ENCODE measurements around the gene SHC2. TPM values are rescaled to one million over a fixed set of nuclear protein-coding genes. Genes with fewer than 3 reads are reported as not detected.
A peak's percentile ranks its signal among the peaks of the same experiment; 100 is the strongest.

SHC2 gene
- total RNA-seq, 1 experiment from 2014 or later = 16.6 TPM

DNA sequence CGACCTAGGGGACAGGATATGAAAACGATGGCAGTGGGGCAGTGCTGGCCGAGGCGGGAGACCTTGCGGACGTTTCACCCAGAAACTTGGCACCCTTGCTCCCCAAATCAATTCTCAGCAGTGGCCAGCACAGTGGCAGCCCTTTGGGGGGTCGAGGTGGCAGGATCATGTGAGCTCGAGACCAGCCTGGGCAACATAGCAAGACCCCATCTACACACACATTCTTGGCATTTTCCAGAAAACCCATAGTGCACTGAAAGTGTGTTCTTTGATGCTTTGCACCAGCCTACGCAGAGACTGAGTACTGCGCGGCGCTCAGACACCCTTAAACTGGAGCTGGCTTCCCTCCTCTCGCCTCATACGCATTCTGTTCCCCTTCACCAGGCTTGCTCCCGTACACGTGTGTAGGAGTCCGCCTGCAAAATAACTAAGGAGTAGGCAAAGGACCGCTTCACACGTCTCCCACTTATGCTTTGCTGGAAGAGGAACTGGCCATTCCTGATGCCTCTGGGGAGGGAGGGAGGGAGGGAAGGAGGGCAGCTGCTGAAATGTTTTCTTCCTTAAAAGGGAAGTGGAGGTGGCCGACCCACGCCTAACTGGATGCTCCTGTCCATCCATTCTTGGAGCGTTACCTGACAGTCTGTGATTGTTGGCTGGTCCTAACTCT is 92.7 kb downstream of the SHC2 start:
- H4K91ac ChIP-seq (ENCODE audit: insufficient read length, low read depth, low read length) = no peak overlapping the region
- H2AK5ac ChIP-seq (ENCODE audit: insufficient read length, low read length) = no peak overlapping the region
- H3K9me3 ChIP-seq (ENCODE audit: control insufficient read depth, low read depth, low read length) = no peaks in the 10 kb centered on the region
- no peak overlapping the region for H3K56ac ChIP-seq (ENCODE audit: insufficient read length, low read depth, low read length)
- H3K79me2 ChIP-seq (ENCODE audit: insufficient read depth, low read length) = no peaks in the 10 kb centered on the region
- Mint-ChIP-seq H3K4me3 (no peak overlapping the region), H3K27ac (no peak overlapping the region), H3K27me3 (ENCODE audit: low read depth) (peaks cover 27% of the 10 kb centered on the region), H3K9me3 (peaks cover 3 to 4% of the 10 kb centered on the region in 2 experiments; a peak in 3 of 5 replicates), H3K36me3 (ENCODE audit: insufficient read depth in 1 of 3, low read depth in 3 of 3) (peaks cover 0 to 4% (median 3%) of the 10 kb centered on the region in 3 experiments; a peak in 4 of 7 replicates), H3K4me1 (peaks cover 0 to 7% of the 10 kb centered on the region in 2 experiments; a peak in 1 of 4 replicates)
- H3K14ac ChIP-seq (ENCODE audit: insufficient read depth, low read length) = no peak overlapping the region
- no peak overlapping the region for H2AFZ ChIP-seq (ENCODE audit: low read length)
- H3K27ac ChIP-seq (ENCODE audit: insufficient read length, low read depth, low read length) = no peak overlapping the region
- no peak overlapping the region for H2BK20ac ChIP-seq (ENCODE audit: low read depth, low read length, poor library complexity, severe bottlenecking)
- no peak overlapping the region for H4K8ac ChIP-seq (replicated peaks; ENCODE audit: insufficient read length, low read depth, low read length)
- TF ChIP-seq CTCF (conservative IDR thresholded peaks at IDR 0.05) = no peak
- H3K79me1 ChIP-seq (ENCODE audit: insufficient read depth, low read depth, low read length, poor library complexity, severe bottlenecking) = no peaks in the 10 kb centered on the region
- H3K18ac ChIP-seq (ENCODE audit: insufficient read length, low read depth, low read length) = no peak overlapping the region
- H3K23me2 ChIP-seq (ENCODE audit: insufficient read length, low read depth, low read length, poor library complexity, severe bottlenecking) = no peaks in the 10 kb centered on the region
- no peak overlapping the region for H3K9ac ChIP-seq (ENCODE audit: extremely low read depth, insufficient read length, low read length)
- H4K5ac ChIP-seq (ENCODE audit: insufficient read length, low read depth, low read length) = no peak overlapping the region
- no peaks in the 10 kb centered on the region; the same call in 1 of the 2 replicates for H3K27me3 ChIP-seq (ENCODE audit: insufficient read depth, low read length)
- no peak overlapping the region for H3T11ph ChIP-seq (ENCODE audit: low read length)
- H2BK15ac ChIP-seq (ENCODE audit: low read depth, low read length) = no peak overlapping the region
- H3K4ac ChIP-seq (ENCODE audit: low read depth, low read length) = no peak overlapping the region
- no peak overlapping the region for H2BK120ac ChIP-seq (ENCODE audit: low read depth, low read length, poor library complexity, severe bottlenecking)
- no CpG with 5 or more reads among the region's 22 CpGs for WGBS (ENCODE audit: extremely low coverage, insufficient read length, low lambda C conversion rate)
- H3K4me2 ChIP-seq (ENCODE audit: insufficient read depth, insufficient read length, low read length) = no peak overlapping the region
- no peaks in the 10 kb centered on the region for H3K4me1 ChIP-seq (ENCODE audit: insufficient read depth, low read length)
- H4K20me1 ChIP-seq (ENCODE audit: control insufficient read depth, insufficient read depth, insufficient read length) = no peaks in the 10 kb centered on the region
- no peak overlapping the region for H2BK5ac ChIP-seq (ENCODE audit: insufficient read length, low read length)
- no peak overlapping the region for H2BK12ac ChIP-seq (ENCODE audit: insufficient read length, low read depth, low read length)
- H3K23ac ChIP-seq (ENCODE audit: insufficient read length, low read depth, low read length) = no peak overlapping the region
- peak; percentile 10 for DNase-seq
